MM.1S (cell line): ENCODE results near the gene DCXR.

Experiments used
- EZH2 ChIP-seq: fragments of 300-600 bp; sonication (generic); optimal IDR thresholded peaks from 2 replicates; pipeline ENCODE3; 2017; ENCODE audit warnings: low read depth, mild to moderate bottlenecking, antibody characterized with exemption, low read length, mixed read lengths
- EZH2phosphoT487 ChIP-seq: fragments of 300-600 bp; sonication (generic); IDR thresholded peaks from 2 replicates; pipeline ENCODE4 v1.6.1; 2018; ENCODE audit warnings: antibody characterized with exemption, low read length
- TF ChIP-seq, protein P1 (sequence below): fragments of 300-600 bp; sonication (generic); IDR thresholded peaks from 2 replicates; pipeline ENCODE4 v1.5.1; 2016; ENCODE audit warnings: antibody characterized with exemption, low read length, mixed read lengths

DNA sequence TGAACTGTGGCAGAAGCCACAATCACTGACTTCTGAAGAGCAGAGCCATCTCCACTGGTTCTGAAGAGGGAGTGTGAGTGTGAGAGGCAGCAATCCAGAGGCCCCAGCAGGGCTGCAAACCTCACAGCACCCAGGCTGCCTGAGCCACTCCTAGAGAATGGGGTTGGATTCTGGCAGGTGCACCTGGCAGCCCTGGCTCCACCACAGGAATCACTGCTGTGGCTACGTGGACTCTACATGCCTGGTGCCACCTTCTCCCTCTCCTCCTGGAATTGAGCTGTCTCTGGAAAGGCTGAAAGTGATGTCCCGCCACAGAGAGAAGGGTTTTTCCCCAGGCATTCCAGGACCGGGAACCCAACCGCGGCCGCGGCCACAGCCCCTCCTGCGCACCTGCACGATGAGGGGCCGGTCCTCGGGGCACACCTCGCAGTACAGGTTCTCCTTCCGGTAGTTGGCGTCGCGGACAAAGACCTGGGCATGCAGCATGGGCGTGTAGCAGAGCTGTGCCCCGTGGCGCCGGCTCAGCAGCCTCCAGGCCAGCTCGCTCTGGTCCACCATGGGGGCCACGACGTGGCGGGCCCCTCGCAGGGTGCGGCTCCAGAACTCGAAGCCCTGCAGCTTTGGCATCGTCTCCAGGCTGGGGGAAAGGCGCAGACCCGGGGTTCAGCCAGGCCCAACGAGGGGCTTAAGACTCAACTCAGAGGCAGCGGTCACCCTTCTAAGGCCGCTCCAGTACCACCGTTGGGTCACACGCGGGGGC, 27.1 kb upstream of the DCXR start:
- TF ChIP-seq, protein P1, sequence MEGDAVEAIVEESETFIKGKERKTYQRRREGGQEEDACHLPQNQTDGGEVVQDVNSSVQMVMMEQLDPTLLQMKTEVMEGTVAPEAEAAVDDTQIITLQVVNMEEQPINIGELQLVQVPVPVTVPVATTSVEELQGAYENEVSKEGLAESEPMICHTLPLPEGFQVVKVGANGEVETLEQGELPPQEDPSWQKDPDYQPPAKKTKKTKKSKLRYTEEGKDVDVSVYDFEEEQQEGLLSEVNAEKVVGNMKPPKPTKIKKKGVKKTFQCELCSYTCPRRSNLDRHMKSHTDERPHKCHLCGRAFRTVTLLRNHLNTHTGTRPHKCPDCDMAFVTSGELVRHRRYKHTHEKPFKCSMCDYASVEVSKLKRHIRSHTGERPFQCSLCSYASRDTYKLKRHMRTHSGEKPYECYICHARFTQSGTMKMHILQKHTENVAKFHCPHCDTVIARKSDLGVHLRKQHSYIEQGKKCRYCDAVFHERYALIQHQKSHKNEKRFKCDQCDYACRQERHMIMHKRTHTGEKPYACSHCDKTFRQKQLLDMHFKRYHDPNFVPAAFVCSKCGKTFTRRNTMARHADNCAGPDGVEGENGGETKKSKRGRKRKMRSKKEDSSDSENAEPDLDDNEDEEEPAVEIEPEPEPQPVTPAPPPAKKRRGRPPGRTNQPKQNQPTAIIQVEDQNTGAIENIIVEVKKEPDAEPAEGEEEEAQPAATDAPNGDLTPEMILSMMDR = no peak
- no peak for TF ChIP-seq EZH2phosphoT487
- no peak for TF ChIP-seq EZH2
